Lower leg skin (tissue), 4 donors: ENCODE measurements around the gene VAV3. TPM values are rescaled to one million over a fixed set of nuclear protein-coding genes. Genes with fewer than 3 reads are reported as not detected.

ENCODE experiments used
- DNase-seq, 2 donors: peaks; one replicate each; pipeline ENCODE4 v3.0.0-alpha.2; 2019; ENCODE audit warnings: low spot score in 2 of 2
- H3K4me3 ChIP-seq: fragments of 200-600 bp; sonication (generic); 2 replicates; pipeline ENCODE4 v1.5.1; 2017; ENCODE audit warnings: mild to moderate bottlenecking, low read depth; ENCODE audit not compliant: poor library complexity, severe bottlenecking
- POLR2A ChIP-seq, 2 donors: fragments of 450-650 bp; IDR thresholded peaks; one replicate each; pipeline ENCODE4 v1.6.1; 2016 to 2017; ENCODE audit warnings: antibody characterized with exemption in 2 of 2, mild to moderate bottlenecking in 1 of 2, moderate library complexity in 1 of 2
- whole genome bisulfite sequencing, 2 donors: methylation state at CpG; one replicate each; pipeline ENCODE4 v1.1.5; 2018; 5-methylcytosine and 5-hydroxymethylcytosine counted together
- intact Hi-C: fragments of 100-400 bp; cut with DNase I; formaldehyde crosslinking; loops from one replicate; pipeline ENCODE4 v1.15.0; 2023; ENCODE audit warnings: low total_unique reads
- total RNA-seq, 4 donors: library from RNA; depleted of rRNA; stranded (reverse); fragments of >200 nt; gene quantifications; one replicate each; pipeline ENCODE4 v1.1.0, GENCODE V29; 2016
- TF ChIP-seq, protein P1 (sequence below), 3 donors: fragments of 450-650 bp; IDR thresholded peaks; one replicate each; pipeline ENCODE4 v1.5.1; 2016; ENCODE audit warnings: antibody characterized with exemption in 3 of 3, mild to moderate bottlenecking in 3 of 3, moderate library complexity in 2 of 3

VAV3 gene
- total RNA-seq, 4 donors from 2014 or later: 102 to 200 (median 147) TPM

DNA sequence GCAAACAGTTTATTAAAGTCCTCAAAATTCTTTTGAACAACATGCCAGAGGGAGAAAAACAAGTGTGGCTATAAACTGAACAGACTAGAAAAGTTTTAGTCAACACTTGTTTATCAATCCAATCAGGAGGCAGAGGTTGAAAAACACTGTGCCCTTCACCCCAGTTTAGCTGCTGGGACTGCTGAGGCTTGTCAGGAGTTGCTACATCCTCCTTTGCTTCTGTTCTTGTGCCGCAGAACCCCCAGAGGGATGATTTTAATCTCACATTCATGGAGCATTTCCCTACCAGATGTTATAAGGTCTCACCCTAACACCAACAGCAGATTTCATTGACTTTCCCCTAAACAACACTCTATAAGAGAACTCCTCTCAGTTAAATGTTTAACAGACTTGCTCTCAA is 321.2 kb downstream of the VAV3 start:
- intact Hi-C loops: no loop called here
- 13 to 25% methylated on average over 1 of the region's 1 CpG for WGBS, 2 donors
- no peak for TF ChIP-seq POLR2A (IDR thresholded peaks at IDR 0.05)
- TF ChIP-seq, protein P1, sequence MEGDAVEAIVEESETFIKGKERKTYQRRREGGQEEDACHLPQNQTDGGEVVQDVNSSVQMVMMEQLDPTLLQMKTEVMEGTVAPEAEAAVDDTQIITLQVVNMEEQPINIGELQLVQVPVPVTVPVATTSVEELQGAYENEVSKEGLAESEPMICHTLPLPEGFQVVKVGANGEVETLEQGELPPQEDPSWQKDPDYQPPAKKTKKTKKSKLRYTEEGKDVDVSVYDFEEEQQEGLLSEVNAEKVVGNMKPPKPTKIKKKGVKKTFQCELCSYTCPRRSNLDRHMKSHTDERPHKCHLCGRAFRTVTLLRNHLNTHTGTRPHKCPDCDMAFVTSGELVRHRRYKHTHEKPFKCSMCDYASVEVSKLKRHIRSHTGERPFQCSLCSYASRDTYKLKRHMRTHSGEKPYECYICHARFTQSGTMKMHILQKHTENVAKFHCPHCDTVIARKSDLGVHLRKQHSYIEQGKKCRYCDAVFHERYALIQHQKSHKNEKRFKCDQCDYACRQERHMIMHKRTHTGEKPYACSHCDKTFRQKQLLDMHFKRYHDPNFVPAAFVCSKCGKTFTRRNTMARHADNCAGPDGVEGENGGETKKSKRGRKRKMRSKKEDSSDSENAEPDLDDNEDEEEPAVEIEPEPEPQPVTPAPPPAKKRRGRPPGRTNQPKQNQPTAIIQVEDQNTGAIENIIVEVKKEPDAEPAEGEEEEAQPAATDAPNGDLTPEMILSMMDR (IDR thresholded peaks at IDR 0.05): no peak
- no peak overlapping the region for H3K4me3 ChIP-seq
- no peak for DNase-seq

GRCh38 chr1:107640207-107640606 is 324.8 kb downstream of the VAV3 start:
- 67 to 74% methylated on average over 7 of the region's 7 CpGs for WGBS, 2 donors
- H3K4me3 ChIP-seq: no peak overlapping the region
- no peak for TF ChIP-seq POLR2A (IDR thresholded peaks at IDR 0.05)
- TF ChIP-seq, protein P1 (IDR thresholded peaks at IDR 0.05): no peak
- intact Hi-C loops: no loop called here
- no peak for DNase-seq

GRCh38 chr1:107637101-107637500 is 327.9 kb downstream of the VAV3 start:
- DNase-seq: no peak
- no peak overlapping the region for H3K4me3 ChIP-seq
- TF ChIP-seq, protein P1 (IDR thresholded peaks at IDR 0.05): no peak
- no peak for TF ChIP-seq POLR2A (IDR thresholded peaks at IDR 0.05)
- intact Hi-C loops: no loop called here
- WGBS, 2 donors: 86 to 91% methylated on average over 6 of the region's 6 CpGs

DNA sequence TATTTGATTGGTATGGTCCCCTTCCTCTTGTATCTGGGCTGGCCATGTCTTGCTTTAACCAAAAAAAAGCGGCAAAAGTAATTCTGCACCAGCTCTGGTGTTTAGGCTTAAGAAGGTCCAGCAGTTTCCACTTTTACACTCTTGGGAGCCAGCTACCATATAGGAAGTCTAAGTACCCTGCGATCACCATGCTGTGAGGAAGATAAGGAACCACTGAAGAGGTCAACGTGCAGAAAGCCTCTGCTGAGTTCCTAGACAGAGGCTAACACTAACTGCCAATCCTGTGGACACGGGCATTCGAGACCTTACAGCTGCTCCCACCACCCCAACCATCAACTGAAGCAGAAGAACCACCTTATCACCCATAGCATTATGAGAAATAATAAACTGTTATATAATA is 331.4 kb downstream of the VAV3 start:
- intact Hi-C loops: no loop called here
- no peak for TF ChIP-seq POLR2A (IDR thresholded peaks at IDR 0.05)
- TF ChIP-seq, protein P1 (IDR thresholded peaks at IDR 0.05): no peak
- 66 to 71% methylated on average over 5 of the region's 5 CpGs for WGBS, 2 donors
- no peak overlapping the region for H3K4me3 ChIP-seq
- no peak for DNase-seq

DNA sequence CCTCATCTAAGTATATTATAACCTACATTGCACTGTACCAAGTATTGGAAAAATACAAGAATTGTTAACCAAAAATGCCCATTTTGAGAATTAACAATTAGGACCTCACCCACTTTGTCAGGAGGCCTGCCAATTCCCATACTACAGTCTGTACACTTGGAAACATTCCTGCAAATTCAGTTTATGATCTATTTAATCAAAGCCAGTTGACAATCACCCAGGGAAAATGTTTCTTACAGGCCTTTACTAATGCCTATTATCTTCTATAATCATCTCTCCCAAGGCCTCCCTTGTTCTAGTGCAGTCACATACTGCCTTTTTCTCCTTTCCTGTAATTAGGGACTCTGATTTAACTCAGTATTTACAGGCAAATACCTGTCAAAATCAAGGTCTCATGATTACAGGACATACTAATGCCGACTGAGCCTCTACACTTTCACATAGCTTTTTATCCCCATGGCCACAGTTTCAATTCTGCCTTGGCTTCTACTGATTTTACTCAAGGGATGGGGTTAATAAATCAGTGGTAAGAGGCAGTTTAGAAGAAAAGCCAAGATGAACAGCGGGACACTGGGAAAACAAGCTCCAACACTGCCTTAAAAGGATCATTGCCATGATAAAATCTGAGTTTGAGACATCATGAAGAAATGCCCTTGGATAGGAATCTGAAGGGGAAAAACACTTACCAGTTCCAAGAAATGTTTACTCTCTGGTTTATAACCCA is 338.7 kb downstream of the VAV3 start:
- no peak for TF ChIP-seq POLR2A (IDR thresholded peaks at IDR 0.05)
- TF ChIP-seq, protein P1 (IDR thresholded peaks at IDR 0.05): no peak
- no peak for DNase-seq
- intact Hi-C loops: no loop called here
- no peak overlapping the region for H3K4me3 ChIP-seq
- 20 to 29% methylated on average over 2 of the region's 2 CpGs for WGBS, 2 donors
